K562 (cell line): ENCODE measurements around the gene AHCYL2. TPM values are rescaled to one million over a fixed set of nuclear protein-coding genes. Genes with fewer than 3 reads are reported as not detected.
A peak's percentile ranks its signal among the peaks of the same experiment; 100 is the strongest.

Experiments
- AFF4 ChIP-seq: sonication (generic); formaldehyde crosslinking; IDR thresholded peaks from 2 replicates; pipeline ENCODE4 v1.8.0; 2023; ENCODE audit warnings: mild to moderate bottlenecking, missing genetic modification reagents
- CUX1 ChIP-seq: fragments of 200-800 bp; sonication (Bioruptor generic); IDR thresholded peaks from 2 replicates; pipeline ENCODE4 v1.6.1; 2016; ENCODE audit warnings: missing genetic modification characterization, missing compliant biosample characterization
- NEUROD1 ChIP-seq: fragments of 150-350 bp; IDR thresholded peaks from 2 replicates; pipeline ENCODE4 v1.6.1; 2014; ENCODE audit warnings: borderline replicate concordance, low read length, low read depth; ENCODE audit not compliant: partially characterized antibody
- NFE2 ChIP-seq: IDR thresholded peaks from 2 replicates; pipeline ENCODE4 v1.6.1; 2014; ENCODE audit warnings: antibody characterized with exemption, low read depth
- REST ChIP-seq, 2 experiments: fragments of 450-650 bp; formaldehyde crosslinking in 1 of 2; IDR thresholded peaks; 2 replicates each; pipeline versions ENCODE4 v1.4.0 to v1.6.1; 2014 to 2020; ENCODE audit warnings: mild to moderate bottlenecking in 2 of 2, borderline replicate concordance in 1 of 2, low read depth in 1 of 2
- SUPT5H ChIP-seq: fragments of 450-650 bp; IDR thresholded peaks from 2 replicates; pipeline ENCODE4 v1.6.1; 2016
- ZC3H4 ChIP-seq: sonication (generic); formaldehyde crosslinking; IDR thresholded peaks from 2 replicates; pipeline ENCODE4 v1.9.0; 2021; ENCODE audit warnings: missing genetic modification reagents, borderline replicate concordance
- polyA plus RNA-seq, 8 experiments: library from polyadenylated mRNA; depleted of rRNA in 4 of 8; stranded (reverse) in 5 of 8; unstranded in 3 of 8; fragments of >200 nt; fragmentation: Nextera tagmentation in 2 of 8; fragmentation: Illumina TruSeq in 1 of 8; extraction: Ambion mirVana in 2 of 8; extraction: Trizol in 1 of 8; gene quantifications; 2 replicates each; pipeline versions ENCODE4 v1.2.1 to v1.2.3, GENCODE V29; 2011 to 2014; ENCODE audit warnings: inconsistent platforms in 1 of 8, missing spikeins in 1 of 8
- total RNA-seq, 7 experiments: library from RNA; depleted of rRNA in 6 of 7; stranded (reverse); fragments of >200 nt in 6 of 7; fragmentation: Illumina TruSeq in 2 of 7; extraction: Trizol in 2 of 7; gene quantifications; 2 replicates each; pipeline versions ENCODE4 v1.2.1 to v1.2.3, GENCODE V29; 2011 to 2021; ENCODE audit warnings: low replicate concordance in 1 of 7

Gene AHCYL2
- total and polyA plus RNA-seq, 9 of the 15 experiments (the other 6 are each of a cell fraction or from before 2014, with no cell fraction given), result 0.93 to 10.5 (median 5.2) TPM

DNA sequence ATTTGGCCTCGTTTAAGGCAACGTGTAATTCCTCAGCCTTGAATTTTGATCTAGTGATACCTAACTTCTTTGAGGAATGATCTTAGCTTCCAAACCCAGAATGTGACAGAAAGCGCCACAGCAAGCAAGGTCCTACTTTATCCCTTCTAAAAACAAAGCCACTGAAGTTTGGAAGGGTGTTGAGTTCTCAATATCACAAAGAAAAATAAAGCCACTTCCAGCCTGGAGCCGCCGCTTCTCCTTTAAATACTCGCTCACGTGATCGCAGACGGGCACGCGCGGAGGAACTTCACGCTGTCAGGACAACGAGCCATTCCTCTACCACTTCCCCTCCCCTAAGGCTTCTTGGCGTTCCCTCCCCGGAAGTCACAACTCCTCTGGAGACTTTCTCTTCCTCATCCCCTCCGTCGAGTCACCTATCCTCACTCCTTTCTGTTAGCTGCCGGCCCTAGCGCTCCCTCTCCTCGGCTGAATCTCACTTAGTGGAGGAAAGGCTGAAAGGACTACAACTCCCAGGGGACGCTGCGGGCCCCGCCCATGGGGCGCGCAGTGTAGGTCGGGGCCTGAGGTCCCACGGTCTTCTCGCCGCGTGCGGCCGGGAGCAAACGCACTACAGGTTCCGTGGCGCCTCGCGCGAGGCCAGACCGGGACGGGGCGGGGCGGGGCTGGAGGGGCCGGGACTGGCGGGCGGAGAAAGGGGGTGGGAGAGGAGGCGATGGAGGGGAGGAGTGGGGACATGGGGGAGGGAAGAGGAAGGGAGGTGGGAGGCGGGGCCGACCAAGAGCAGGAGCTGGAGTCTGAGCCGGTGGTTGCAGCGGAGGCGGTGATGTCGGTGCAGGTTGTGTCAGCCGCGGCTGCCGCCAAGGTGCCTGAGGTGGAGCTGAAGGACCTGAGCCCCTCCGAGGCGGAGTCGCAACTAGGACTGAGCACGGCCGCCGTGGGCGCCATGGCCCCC lies at the start of gene AHCYL2 (continued):
- TF ChIP-seq NEUROD1 (peak; percentile 33), AFF4 (CRISPR knock-in tag) (peak; percentile 73), ZC3H4 (CRISPR knock-in tag) (no peak), REST (IDR thresholded peaks at IDR 0.05; ENCODE audit: borderline replicate concordance) (peak; percentile 78), REST (CRISPR knock-in tag; IDR thresholded peaks at IDR 0.05; ENCODE audit: low read depth) (peak; percentile 69), NFE2 (peak; percentile 37), CUX1 (CRISPR knock-in tag) (no peak), SUPT5H (peak; percentile 72; the same call in 1 of the 2 replicates)
